ENCODE measurements around the gene PLEKHA3.
"Not testable (repeated sequence)": the region's sequence is repeated elsewhere in the genome, so short reads cannot be mapped to it uniquely, and the experiment has no call there.

The PLEKHA3 gene

GRCh38 chr2:178525460-178525859, 45.2 kb downstream of the PLEKHA3 start:
- DNase-seq, result not testable (repeated sequence)

GRCh38 chr2:178526256-178526655, 46.0 kb downstream of the PLEKHA3 start:
- DNase-seq, result no peak

GRCh38 chr2:178527592-178527991, 47.3 kb downstream of the PLEKHA3 start:
- DNase-seq, result no peak

GRCh38 chr2:178528647-178529046, 48.4 kb downstream of the PLEKHA3 start:
- no peak for DNase-seq

GRCh38 chr2:178529194-178529593, 48.9 kb downstream of the PLEKHA3 start:
- DNase-seq, result no peak

- no peak for DNase-seq
Observed at GRCh38 chr2:178530131-178530530, 49.9 kb downstream of the PLEKHA3 start.

- peak in 1 of 2 donors; percentile 4 for DNase-seq
Observed at GRCh38 chr2:178530625-178531142, 50.4 kb downstream of the PLEKHA3 start.

- no peak for DNase-seq
Observed at GRCh38 chr2:178531168-178531567, 50.9 kb downstream of the PLEKHA3 start.

GRCh38 chr2:178536037-178536436, 55.8 kb downstream of the PLEKHA3 start:
- DNase-seq, result no peak

- no peak for DNase-seq
Observed at GRCh38 chr2:178542161-178542560, 61.9 kb downstream of the PLEKHA3 start.

- no peak for DNase-seq
Observed at GRCh38 chr2:178542569-178542968, 62.3 kb downstream of the PLEKHA3 start.

GRCh38 chr2:178550352-178550751, 70.1 kb downstream of the PLEKHA3 start:
- DNase-seq, result peak in 1 of 2 donors; percentile 4

GRCh38 chr2:178553047-178553446, 72.8 kb downstream of the PLEKHA3 start:
- no peak for DNase-seq
